Mesenchymal stem cell (in vitro differentiated cells and primary cell): Measurements from ENCODE around the gene KCNQ2.

Experiments used
- DNase-seq: peaks from one replicate; pipeline ENCODE4 v3.0.0-alpha.2; 2013
- H2AFZ ChIP-seq: one replicate; pipeline ENCODE4 v1.6.1; 2013; ENCODE audit warnings: low read depth, mild to moderate bottlenecking, control low read depth, inconsistent platforms, low read length, moderate library complexity
- H2AK5ac ChIP-seq: 2 replicates; pipeline ENCODE4 v1.6.1; 2013; ENCODE audit warnings: low read length, moderate library complexity, mild to moderate bottlenecking, inconsistent platforms; ENCODE audit not compliant: severe bottlenecking
- H2BK120ac ChIP-seq: one replicate; pipeline ENCODE4 v1.6.1; 2013; ENCODE audit warnings: low read depth, mild to moderate bottlenecking, inconsistent platforms, low read length, moderate library complexity
- H2BK12ac ChIP-seq, 2 experiments: one replicate each; pipeline ENCODE4 v1.6.1; 2013; ENCODE audit warnings: inconsistent platforms in 2 of 2, low read length in 2 of 2, mild to moderate bottlenecking in 2 of 2, moderate library complexity in 2 of 2, control low read depth in 1 of 2
- H2BK15ac ChIP-seq: one replicate; pipeline ENCODE4 v1.6.1; 2013; ENCODE audit warnings: mild to moderate bottlenecking, low read depth, inconsistent platforms; ENCODE audit not compliant: poor library complexity, severe bottlenecking
- H2BK5ac ChIP-seq: 2 replicates; pipeline ENCODE4 v1.6.1; 2013; ENCODE audit warnings: low read depth, mild to moderate bottlenecking, low read length, control low read depth, inconsistent platforms; ENCODE audit not compliant: poor library complexity, severe bottlenecking
- H3K14ac ChIP-seq, 2 experiments: one replicate each; pipeline ENCODE4 v1.6.1; 2013; ENCODE audit warnings: inconsistent platforms in 2 of 2, low read length in 2 of 2, control low read depth in 1 of 2, mild to moderate bottlenecking in 1 of 2, moderate library complexity in 1 of 2
- H3K18ac ChIP-seq, 2 experiments: one replicate each; pipeline ENCODE4 v1.6.1; 2013; ENCODE audit warnings: inconsistent platforms in 2 of 2, low read length in 2 of 2, control low read depth in 1 of 2, low read depth in 1 of 2, mild to moderate bottlenecking in 1 of 2
- H3K23ac ChIP-seq, 2 experiments: one replicate each; pipeline ENCODE4 v1.6.1; 2013; ENCODE audit warnings: inconsistent platforms in 2 of 2, low read length in 2 of 2, mild to moderate bottlenecking in 2 of 2, moderate library complexity in 2 of 2, control low read depth in 1 of 2
- H3K27ac ChIP-seq: 2 replicates; pipeline ENCODE4 v1.5.1; 2013; ENCODE audit warnings: mild to moderate bottlenecking, moderate library complexity, low read length, control low read depth, inconsistent platforms; ENCODE audit not compliant: poor library complexity, severe bottlenecking
- H3K27me3 ChIP-seq, 2 experiments: 2 replicates each; pipeline versions ENCODE4 v1.6.1 to v1.7.0; 2013; ENCODE audit warnings: low read length in 2 of 2, mild to moderate bottlenecking in 2 of 2, moderate library complexity in 2 of 2, control low read depth in 1 of 2, inconsistent platforms in 1 of 2; ENCODE audit not compliant: control insufficient read depth in 1 of 2, insufficient read depth in 1 of 2
- H3K36me3 ChIP-seq, 2 experiments: 2 replicates each; pipeline versions ENCODE4 v1.6.1 to v1.7.0; 2013; ENCODE audit warnings: low read length in 2 of 2, control low read depth in 1 of 2, inconsistent platforms in 1 of 2, low read depth in 1 of 2, mild to moderate bottlenecking in 1 of 2; ENCODE audit not compliant: insufficient read depth in 2 of 2, control insufficient read depth in 1 of 2
- H3K4ac ChIP-seq, 2 experiments: one replicate each; pipeline ENCODE4 v1.6.1; 2013; ENCODE audit warnings: inconsistent platforms in 2 of 2, low read length in 2 of 2, mild to moderate bottlenecking in 2 of 2, moderate library complexity in 2 of 2, control low read depth in 1 of 2, low read depth in 1 of 2
- H3K4me1 ChIP-seq: 2 replicates; pipeline ENCODE4 v1.6.1; 2013; ENCODE audit warnings: low read depth, low read length, control low read depth; ENCODE audit not compliant: control insufficient read depth, insufficient read depth
- H3K4me2 ChIP-seq: 2 replicates; pipeline ENCODE4 v1.6.1; 2013; ENCODE audit warnings: low read length, mild to moderate bottlenecking, inconsistent platforms; ENCODE audit not compliant: poor library complexity, severe bottlenecking
- H3K4me3 ChIP-seq, 2 experiments: 2 replicates each; pipeline versions ENCODE4 v1.5.1 to v1.7.0; 2013; ENCODE audit warnings: low read length in 2 of 2, mild to moderate bottlenecking in 2 of 2, control low read depth in 1 of 2, low read depth in 1 of 2; ENCODE audit not compliant: insufficient read depth in 1 of 2
- H3K79me1 ChIP-seq: replicated peaks from 2 replicates; pipeline ENCODE4 v1.6.1; 2013; ENCODE audit warnings: mild to moderate bottlenecking, control low read depth, low read length, inconsistent platforms; ENCODE audit not compliant: poor library complexity, severe bottlenecking
- H3K9ac ChIP-seq: 2 replicates; pipeline ENCODE4 v1.7.0; 2013; ENCODE audit warnings: mild to moderate bottlenecking, low read length, moderate library complexity
- H3K9me3 ChIP-seq: 2 replicates; pipeline ENCODE4 v1.7.0; 2013; ENCODE audit warnings: mild to moderate bottlenecking, low read length; ENCODE audit not compliant: control insufficient read depth
- H4K8ac ChIP-seq: one replicate; pipeline ENCODE4 v1.6.1; 2013; ENCODE audit warnings: inconsistent platforms, mild to moderate bottlenecking, low read length, moderate library complexity
- H4K91ac ChIP-seq: one replicate; pipeline ENCODE4 v1.6.1; 2013; ENCODE audit warnings: mild to moderate bottlenecking, low read length, inconsistent platforms
- WGBS: methylation state at CpG from one replicate; pipeline ENCODE4 v1.1.7; 2013; ENCODE audit warnings: mixed read lengths; 5-methylcytosine and 5-hydroxymethylcytosine counted together

Gene KCNQ2

DNA sequence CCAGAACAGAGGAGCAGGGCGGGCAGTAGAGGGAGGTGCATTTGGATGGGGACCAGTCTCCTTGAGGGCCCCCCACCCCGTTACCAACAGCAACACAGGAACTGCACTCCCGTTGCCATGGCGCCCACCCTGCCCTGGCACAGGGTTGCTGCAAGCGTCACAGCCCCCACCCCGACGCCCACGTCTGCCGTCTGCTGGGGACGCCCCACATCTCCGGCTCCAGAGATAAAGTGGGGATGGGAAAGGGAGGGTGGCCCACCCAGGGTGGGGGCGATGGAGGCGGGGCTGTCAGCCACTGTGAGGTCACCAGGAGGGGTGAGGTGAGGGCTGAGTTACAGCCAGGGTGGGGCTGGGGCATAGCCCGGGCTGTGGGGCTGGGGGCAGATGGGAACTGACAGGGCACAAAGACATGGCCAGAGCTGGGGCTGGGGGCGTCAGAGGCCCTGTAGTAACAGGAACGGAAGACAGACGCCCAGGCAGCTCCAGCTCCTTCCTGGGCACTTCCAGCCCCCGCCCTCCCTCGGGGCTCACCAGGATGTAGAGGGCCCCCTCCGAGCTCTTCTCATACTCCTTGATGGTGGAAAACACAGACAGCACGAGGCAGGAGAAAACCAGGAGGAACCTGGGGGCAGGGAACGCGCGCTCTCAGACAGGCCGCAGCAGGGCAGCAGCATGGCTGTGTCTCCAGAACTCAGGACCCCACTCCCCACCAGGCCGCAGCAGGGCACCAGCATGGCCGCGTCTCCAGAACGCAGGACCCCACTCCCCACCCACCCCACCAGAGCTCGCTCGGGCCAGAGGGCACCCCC lies 26.0 kb downstream of the KCNQ2 start:
- WGBS, result 81% methylated on average over 31 of the region's 31 CpGs
- no peak overlapping the region for H2BK12ac ChIP-seq
- no peak overlapping the region for H3K4me3 ChIP-seq
- H3K27me3 ChIP-seq, result peaks cover 0 to 32% of the 10 kb centered on the region in 2 experiments
- H4K91ac ChIP-seq, result no peak overlapping the region
- no peak overlapping the region for H4K8ac ChIP-seq
- no peak overlapping the region for H2BK120ac ChIP-seq
- H2BK15ac ChIP-seq, result no peak overlapping the region
- H3K36me3 ChIP-seq, result no peaks in the 10 kb centered on the region
- no peak overlapping the region for H3K4me2 ChIP-seq
- no peaks in the 10 kb centered on the region for H3K9me3 ChIP-seq
- no peaks in the 10 kb centered on the region for H3K79me1 ChIP-seq
- no peak overlapping the region for H2AFZ ChIP-seq
- no peak overlapping the region for H3K23ac ChIP-seq
- H2BK5ac ChIP-seq, result no peak overlapping the region
- no peak overlapping the region for H2AK5ac ChIP-seq
- H3K27ac ChIP-seq, result no peak overlapping the region
- no peaks in the 10 kb centered on the region for H3K4me1 ChIP-seq
- DNase-seq, result no peak
- no peak overlapping the region for H3K14ac ChIP-seq
- no peak overlapping the region for H3K9ac ChIP-seq
- no peak overlapping the region for H3K18ac ChIP-seq
- H3K4ac ChIP-seq, result no peak overlapping the region

DNA sequence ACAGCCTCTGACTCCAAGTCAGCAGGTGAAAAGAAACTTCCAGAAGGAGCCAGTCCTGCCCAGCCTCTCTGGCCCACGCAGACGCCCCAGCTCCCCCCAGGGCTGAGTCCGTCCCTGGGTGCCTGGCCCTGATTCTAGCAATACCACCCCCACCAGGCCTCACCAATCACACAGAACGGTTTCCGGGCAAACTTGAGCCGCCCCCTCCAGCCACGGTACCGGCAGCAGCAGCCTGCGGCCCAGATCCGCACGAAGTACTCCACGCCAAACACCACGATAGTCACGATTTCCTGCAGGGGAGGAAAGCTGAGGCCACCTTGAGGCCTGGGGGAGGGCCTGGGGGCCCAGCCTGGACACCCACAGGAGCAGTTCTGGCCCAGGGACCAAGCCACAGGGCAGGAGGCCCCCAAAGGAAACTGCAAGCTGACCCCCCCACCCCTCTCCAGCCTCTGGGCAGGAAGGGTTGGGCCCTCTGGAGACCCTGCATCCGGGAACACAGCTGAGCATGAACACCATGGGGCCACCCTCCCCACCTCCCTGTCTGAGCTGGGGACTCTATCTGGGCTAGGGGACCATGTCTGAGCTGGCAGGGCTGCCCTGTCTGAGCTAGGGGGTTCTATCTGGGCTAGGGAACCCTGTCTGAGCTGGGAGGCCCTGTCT lies 27.2 kb downstream of the KCNQ2 start:
- H3K9ac ChIP-seq, result no peak overlapping the region
- no peak overlapping the region for H2BK15ac ChIP-seq
- H3K27me3 ChIP-seq, result peaks cover 0 to 30% of the 10 kb centered on the region in 2 experiments
- WGBS, result 86% methylated on average over 15 of the region's 15 CpGs
- no peak overlapping the region for H3K4me2 ChIP-seq
- H3K14ac ChIP-seq, result no peak overlapping the region
- no peak overlapping the region for H2BK120ac ChIP-seq
- H3K36me3 ChIP-seq, result no peaks in the 10 kb centered on the region
- no peaks in the 10 kb centered on the region for H3K79me1 ChIP-seq
- no peak overlapping the region for H3K27ac ChIP-seq
- H3K4ac ChIP-seq, result no peak overlapping the region
- H3K18ac ChIP-seq, result no peak overlapping the region
- no peak overlapping the region for H2BK12ac ChIP-seq
- H2BK5ac ChIP-seq, result no peak overlapping the region
- no peak overlapping the region for H2AK5ac ChIP-seq
- no peak overlapping the region for H4K8ac ChIP-seq
- H3K23ac ChIP-seq, result no peak overlapping the region
- no peak overlapping the region for H2AFZ ChIP-seq
- no peaks in the 10 kb centered on the region for H3K9me3 ChIP-seq
- no peaks in the 10 kb centered on the region for H3K4me1 ChIP-seq
- H4K91ac ChIP-seq, result no peak overlapping the region
- DNase-seq, result no peak
- H3K4me3 ChIP-seq, result no peak overlapping the region

DNA sequence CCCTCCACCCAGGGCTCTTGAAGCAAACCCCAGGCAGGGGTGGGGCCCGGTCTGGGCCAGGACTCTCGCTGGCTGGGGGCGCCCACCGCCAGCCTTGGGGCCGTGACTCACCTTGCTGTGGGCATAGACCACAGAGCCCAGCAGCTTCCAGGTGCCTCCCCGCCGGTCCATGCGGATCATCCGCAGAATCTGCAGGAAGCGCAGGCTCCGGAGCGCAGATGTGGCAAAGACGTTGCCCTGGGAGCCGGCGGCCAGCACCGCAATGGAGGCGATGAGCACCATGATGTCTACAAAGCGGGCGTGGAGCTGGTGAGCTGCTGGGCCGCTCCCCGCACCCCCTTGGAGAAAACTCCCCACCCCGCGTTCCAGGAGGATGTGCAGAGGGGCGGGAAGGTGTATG lies 27.9 kb downstream of the KCNQ2 start:
- Histone ChIP-seq H3K27ac (no peak overlapping the region), H2BK15ac (no peak overlapping the region), H3K18ac (no peak overlapping the region), H3K4me3 (no peak overlapping the region), H3K14ac (no peak overlapping the region), H3K4ac (no peak overlapping the region), H4K8ac (no peak overlapping the region), H2BK12ac (no peak overlapping the region), H3K4me2 (no peak overlapping the region), H2BK120ac (no peak overlapping the region), H3K36me3 (no peaks in the 10 kb centered on the region), H2AFZ (no peak overlapping the region), H4K91ac (no peak overlapping the region), H3K9me3 (no peaks in the 10 kb centered on the region), H3K79me1 (no peaks in the 10 kb centered on the region), H2AK5ac (no peak overlapping the region), H3K9ac (no peak overlapping the region), H3K4me1 (no peaks in the 10 kb centered on the region), H3K27me3 (peaks cover 0 to 29% of the 10 kb centered on the region in 2 experiments), H2BK5ac (no peak overlapping the region), H3K23ac (no peak overlapping the region)
- no peak for DNase-seq
- WGBS, result 93% methylated on average over 24 of the region's 24 CpGs

DNA sequence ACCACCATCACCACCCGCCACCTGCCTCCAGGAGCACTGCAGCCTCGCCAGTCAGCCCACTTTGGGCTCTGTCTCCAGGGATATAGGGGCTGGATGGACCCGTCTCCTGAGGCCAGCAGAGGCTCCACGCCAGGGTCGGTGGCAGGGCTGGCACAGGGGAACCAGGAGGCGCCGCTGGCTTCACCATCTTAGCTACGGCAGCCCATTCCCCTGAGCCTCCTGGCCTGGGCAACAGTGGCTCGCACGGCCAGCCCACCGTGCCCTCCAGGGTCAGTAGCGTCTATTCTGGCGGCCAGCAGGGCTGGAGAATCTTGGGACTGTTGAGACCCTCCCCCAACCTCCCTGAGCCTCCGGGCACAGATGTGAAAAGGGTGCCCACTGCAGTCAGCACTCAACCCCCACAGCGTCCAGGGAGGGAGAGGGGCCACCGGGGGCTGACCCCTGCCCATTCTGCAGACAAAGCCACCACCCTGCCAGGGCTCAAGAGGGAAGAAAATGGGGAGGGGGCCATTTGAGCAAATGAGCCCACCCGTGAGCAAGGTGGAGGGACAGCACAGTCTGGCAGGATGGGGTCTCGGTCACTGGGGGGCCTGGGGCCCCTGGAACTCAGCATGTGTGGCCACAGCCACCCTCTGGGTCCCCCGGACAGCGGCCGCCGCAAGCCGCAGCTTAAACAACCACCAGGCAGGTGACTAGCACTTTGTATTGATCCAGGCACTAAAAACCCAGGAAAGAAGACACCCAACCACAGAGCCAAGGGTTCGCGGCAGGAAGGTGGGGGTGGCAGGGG lies 28.7 kb downstream of the KCNQ2 start:
- Histone ChIP-seq H2AFZ (no peak overlapping the region), H2BK5ac (no peak overlapping the region), H3K4me2 (no peak overlapping the region), H4K91ac (no peak overlapping the region), H3K27ac (no peak overlapping the region), H3K4me3 (no peak overlapping the region), H2BK120ac (no peak overlapping the region), H2BK15ac (no peak overlapping the region), H3K9ac (no peak overlapping the region), H3K18ac (no peak overlapping the region), H3K4ac (no peak overlapping the region), H4K8ac (no peak overlapping the region), H3K4me1 (no peaks in the 10 kb centered on the region), H3K36me3 (no peaks in the 10 kb centered on the region), H2AK5ac (no peak overlapping the region), H3K79me1 (no peaks in the 10 kb centered on the region), H3K23ac (no peak overlapping the region), H3K9me3 (no peaks in the 10 kb centered on the region), H3K27me3 (peaks cover 0 to 29% of the 10 kb centered on the region in 2 experiments), H2BK12ac (no peak overlapping the region), H3K14ac (no peak overlapping the region)
- 87% methylated on average over 24 of the region's 25 CpGs for WGBS
- no peak for DNase-seq
